Measurements from ENCODE around the gene HOXC5.

DNA sequence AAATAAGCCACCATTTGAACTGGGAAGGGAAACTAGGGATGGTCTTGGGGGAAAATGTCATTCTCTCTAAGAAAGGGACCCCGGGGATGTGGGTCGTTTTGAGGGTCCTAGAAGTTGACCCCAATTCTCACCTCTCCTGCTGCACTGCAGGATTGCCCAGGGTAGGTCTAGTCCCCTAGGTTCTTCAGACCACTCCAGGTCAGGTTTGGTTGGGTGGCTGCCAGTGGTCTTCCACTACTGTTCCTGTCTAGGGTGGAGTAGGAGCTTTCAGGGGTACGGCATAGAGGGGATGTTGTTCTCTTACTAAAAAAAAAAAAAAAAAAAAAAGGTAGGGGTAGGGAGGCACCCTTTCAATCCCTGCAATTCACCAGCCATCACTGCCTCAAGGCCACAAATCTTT, 16.8 kb upstream of the HOXC5 start:
- TF ChIP-seq, protein P1, sequence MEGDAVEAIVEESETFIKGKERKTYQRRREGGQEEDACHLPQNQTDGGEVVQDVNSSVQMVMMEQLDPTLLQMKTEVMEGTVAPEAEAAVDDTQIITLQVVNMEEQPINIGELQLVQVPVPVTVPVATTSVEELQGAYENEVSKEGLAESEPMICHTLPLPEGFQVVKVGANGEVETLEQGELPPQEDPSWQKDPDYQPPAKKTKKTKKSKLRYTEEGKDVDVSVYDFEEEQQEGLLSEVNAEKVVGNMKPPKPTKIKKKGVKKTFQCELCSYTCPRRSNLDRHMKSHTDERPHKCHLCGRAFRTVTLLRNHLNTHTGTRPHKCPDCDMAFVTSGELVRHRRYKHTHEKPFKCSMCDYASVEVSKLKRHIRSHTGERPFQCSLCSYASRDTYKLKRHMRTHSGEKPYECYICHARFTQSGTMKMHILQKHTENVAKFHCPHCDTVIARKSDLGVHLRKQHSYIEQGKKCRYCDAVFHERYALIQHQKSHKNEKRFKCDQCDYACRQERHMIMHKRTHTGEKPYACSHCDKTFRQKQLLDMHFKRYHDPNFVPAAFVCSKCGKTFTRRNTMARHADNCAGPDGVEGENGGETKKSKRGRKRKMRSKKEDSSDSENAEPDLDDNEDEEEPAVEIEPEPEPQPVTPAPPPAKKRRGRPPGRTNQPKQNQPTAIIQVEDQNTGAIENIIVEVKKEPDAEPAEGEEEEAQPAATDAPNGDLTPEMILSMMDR (IDR thresholded peaks at IDR 0.05), result no peak
- no peak for TF ChIP-seq POLR2A (IDR thresholded peaks at IDR 0.05)
